GM12891 (cell line): ENCODE measurements around the gene RIT1.

ENCODE experiments used
- POLR2A ChIP-seq: IDR thresholded peaks from 2 replicates; pipeline ENCODE4 v1.6.1; 2011; ENCODE audit warnings: low read depth, low read length, control low read depth
- POLR2AphosphoS5 ChIP-seq: IDR thresholded peaks from 2 replicates; pipeline ENCODE4 v1.6.1; 2011; ENCODE audit warnings: low read depth, low read length, control low read depth
- POU2F2 ChIP-seq: IDR thresholded peaks from 2 replicates; pipeline ENCODE4 v1.6.1; 2011; ENCODE audit warnings: low read depth, mild to moderate bottlenecking, control low read depth, low read length, moderate library complexity
- TAF1 ChIP-seq: IDR thresholded peaks from 2 replicates; pipeline ENCODE4 v1.6.1; 2011; ENCODE audit warnings: low read depth, low read length, control low read depth

GRCh38 chr1:155893389-155894142 is 17.6 kb downstream of the RIT1 start:
- TF ChIP-seq POLR2A (no peak), POLR2AphosphoS5 (no peak), TAF1 (no peak), POU2F2 (no peak)
